ENCODE results near the gene MSRB2.

The MSRB2 gene

GRCh38 chr10:23114228-23114850 is 19.0 kb downstream of the MSRB2 start:
- TF ChIP-seq POLR2A (IDR thresholded peaks at IDR 0.05; ENCODE audit: extremely low read depth, insufficient read length) (no peak), MAX (IDR thresholded peaks at IDR 0.05; ENCODE audit: low read depth, low read length) (no peak), CTCF (IDR thresholded peaks at IDR 0.05; ENCODE audit: low read depth, low read length) (no peak), MYC (IDR thresholded peaks at IDR 0.05; ENCODE audit: low read depth, low read length) (no peak)
- H3K4me3 ChIP-seq (ENCODE audit: low read depth, low read length), result no peak overlapping the region
- DNase-seq (ENCODE audit: low read depth), result no peak

- no peak for TF ChIP-seq CTCF (IDR thresholded peaks at IDR 0.05; ENCODE audit: low read depth, low read length)
- no peak for TF ChIP-seq MYC (IDR thresholded peaks at IDR 0.05; ENCODE audit: low read depth, low read length)
- no peak for TF ChIP-seq MAX (IDR thresholded peaks at IDR 0.05; ENCODE audit: low read depth, low read length)
- no peak for TF ChIP-seq POLR2A (IDR thresholded peaks at IDR 0.05; ENCODE audit: extremely low read depth, insufficient read length)
- DNase-seq (ENCODE audit: low read depth), result no peak
Measured at GRCh38 chr10:23116486-23117205, 21.3 kb downstream of the MSRB2 start.

GRCh38 chr10:23120001-23120934 is 24.9 kb downstream of the MSRB2 start:
- TF ChIP-seq MYC (IDR thresholded peaks at IDR 0.05; ENCODE audit: low read depth, low read length), result no peak
- no peak for TF ChIP-seq MAX (IDR thresholded peaks at IDR 0.05; ENCODE audit: low read depth, low read length)
- TF ChIP-seq POLR2A (IDR thresholded peaks at IDR 0.05; ENCODE audit: extremely low read depth, insufficient read length), result no peak
- no peak for TF ChIP-seq CTCF (IDR thresholded peaks at IDR 0.05; ENCODE audit: low read depth, low read length)
- DNase-seq (ENCODE audit: low read depth), result no peak
- no peak overlapping the region for H3K4me3 ChIP-seq (ENCODE audit: low read depth, low read length)

More at GRCh38 chr10:23116486-23117205, 21.3 kb downstream of the MSRB2 start:
- no peak overlapping the region for H3K4me3 ChIP-seq (ENCODE audit: low read depth, low read length)

GRCh38 chr10:23121135-23121534 is 25.8 kb downstream of the MSRB2 start:
- no peak for DNase-seq (ENCODE audit: low read depth)
- H3K4me3 ChIP-seq (ENCODE audit: low read depth, low read length), result no peak overlapping the region
- TF ChIP-seq CTCF (IDR thresholded peaks at IDR 0.05; ENCODE audit: low read depth, low read length), result no peak
- TF ChIP-seq MYC (IDR thresholded peaks at IDR 0.05; ENCODE audit: low read depth, low read length), result no peak
- no peak for TF ChIP-seq POLR2A (IDR thresholded peaks at IDR 0.05; ENCODE audit: extremely low read depth, insufficient read length)
- TF ChIP-seq MAX (IDR thresholded peaks at IDR 0.05; ENCODE audit: low read depth, low read length), result no peak

- no peak for DNase-seq (ENCODE audit: low read depth)
- H3K4me3 ChIP-seq (ENCODE audit: low read depth, low read length), result no peak overlapping the region
- TF ChIP-seq CTCF (IDR thresholded peaks at IDR 0.05; ENCODE audit: low read depth, low read length) (no peak), POLR2A (IDR thresholded peaks at IDR 0.05; ENCODE audit: extremely low read depth, insufficient read length) (no peak), MAX (IDR thresholded peaks at IDR 0.05; ENCODE audit: low read depth, low read length) (no peak), MYC (IDR thresholded peaks at IDR 0.05; ENCODE audit: low read depth, low read length) (no peak)
Measured at GRCh38 chr10:23136462-23136861, 41.1 kb downstream of the MSRB2 start.
